NCI-H2196 treated with DMSO at 0.1 percent for 48 hours (cell line): ENCODE data around the gene WNT9A.
A peak's percentile ranks its signal among the peaks of the same experiment; 100 is the strongest.

Experiments used
- DNase-seq: peaks from one replicate; lab custom pipeline; 2025; ENCODE audit not compliant: unreplicated experiment; lab: John Stamatoyannopoulos, UW

The WNT9A gene

DNA sequence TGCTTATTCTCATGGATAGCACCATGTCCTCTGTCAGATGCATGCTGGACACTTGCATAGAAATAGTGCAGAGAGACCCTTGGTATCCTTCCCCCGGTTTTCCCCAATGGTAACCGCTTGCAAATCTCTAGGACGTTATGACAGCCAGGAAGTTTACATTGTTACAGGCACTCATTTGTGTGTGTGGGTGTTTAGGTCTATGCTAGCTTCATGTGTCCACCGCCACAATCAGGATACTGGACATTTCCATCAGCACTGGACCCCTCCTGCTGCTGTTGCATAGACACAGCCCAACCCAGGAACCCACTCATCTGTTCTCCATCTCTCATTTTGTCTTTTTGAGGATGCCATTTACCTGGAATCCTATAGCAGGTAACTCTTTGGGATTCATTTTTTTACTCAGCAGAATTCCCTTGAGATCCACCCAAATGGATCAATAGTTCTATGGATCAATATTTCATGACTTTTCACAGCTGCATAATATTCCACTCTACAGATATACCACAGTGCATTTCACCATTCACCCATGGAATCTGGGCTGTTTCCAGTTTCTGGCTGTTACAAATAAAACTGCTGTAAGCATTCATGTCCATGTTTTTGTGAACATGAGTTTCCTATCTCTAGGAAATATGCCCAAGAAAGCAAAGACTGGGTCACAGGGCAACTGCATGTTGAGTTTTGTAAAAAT, 6.6 kb upstream of the WNT9A start:
- no peak for DNase-seq

DNA sequence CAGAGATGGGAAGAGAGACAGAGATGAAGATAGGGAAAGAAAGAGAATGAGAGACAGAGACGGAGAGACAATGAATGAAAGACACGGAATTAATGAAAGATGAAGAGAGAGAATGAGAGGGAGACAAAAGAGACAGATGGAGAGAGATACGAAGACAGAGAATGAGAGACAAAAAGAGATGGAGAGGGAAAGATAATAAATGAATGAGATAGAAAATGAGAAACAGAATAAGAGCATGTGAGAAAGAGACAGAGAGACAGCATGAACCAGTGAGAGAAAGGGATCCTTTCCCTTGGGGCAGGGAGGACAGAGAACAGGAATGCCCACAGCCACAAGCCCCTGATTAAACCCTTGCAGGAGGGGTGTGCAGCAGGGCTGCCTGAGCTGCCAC, 5.3 kb upstream of the WNT9A start:
- no peak for DNase-seq

DNA sequence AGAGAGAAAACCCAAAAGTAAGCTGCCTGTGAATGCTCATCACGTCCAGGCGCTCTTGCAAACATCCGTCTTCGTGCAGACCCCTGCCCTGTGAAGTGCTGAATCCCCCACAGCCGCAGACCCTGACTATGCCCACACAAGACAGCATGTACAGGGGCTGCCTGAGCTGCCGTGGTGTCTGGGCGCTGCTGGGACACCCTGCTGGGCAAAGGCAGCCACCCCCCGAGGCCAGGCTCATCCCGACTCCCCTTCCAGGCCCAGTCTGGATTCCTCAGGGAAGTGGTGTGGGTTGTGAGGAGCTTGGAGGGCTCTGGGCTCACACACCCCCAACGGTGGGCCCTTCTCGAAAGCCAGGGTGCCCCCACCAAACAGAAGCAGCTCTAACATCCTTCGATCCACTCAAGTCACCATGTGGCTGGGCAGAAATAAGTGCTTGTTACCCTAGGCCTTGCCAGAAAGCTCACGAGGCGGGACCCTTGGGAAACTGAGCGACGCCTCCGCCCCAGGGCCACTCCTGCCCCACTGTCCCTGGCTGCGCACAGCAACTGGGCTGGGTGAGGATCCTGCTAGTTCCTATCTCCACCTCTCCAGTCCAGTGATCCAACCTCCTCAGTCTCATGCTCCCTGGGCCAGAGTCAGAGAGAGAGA, 4.8 kb upstream of the WNT9A start:
- DNase-seq: no peak

DNA sequence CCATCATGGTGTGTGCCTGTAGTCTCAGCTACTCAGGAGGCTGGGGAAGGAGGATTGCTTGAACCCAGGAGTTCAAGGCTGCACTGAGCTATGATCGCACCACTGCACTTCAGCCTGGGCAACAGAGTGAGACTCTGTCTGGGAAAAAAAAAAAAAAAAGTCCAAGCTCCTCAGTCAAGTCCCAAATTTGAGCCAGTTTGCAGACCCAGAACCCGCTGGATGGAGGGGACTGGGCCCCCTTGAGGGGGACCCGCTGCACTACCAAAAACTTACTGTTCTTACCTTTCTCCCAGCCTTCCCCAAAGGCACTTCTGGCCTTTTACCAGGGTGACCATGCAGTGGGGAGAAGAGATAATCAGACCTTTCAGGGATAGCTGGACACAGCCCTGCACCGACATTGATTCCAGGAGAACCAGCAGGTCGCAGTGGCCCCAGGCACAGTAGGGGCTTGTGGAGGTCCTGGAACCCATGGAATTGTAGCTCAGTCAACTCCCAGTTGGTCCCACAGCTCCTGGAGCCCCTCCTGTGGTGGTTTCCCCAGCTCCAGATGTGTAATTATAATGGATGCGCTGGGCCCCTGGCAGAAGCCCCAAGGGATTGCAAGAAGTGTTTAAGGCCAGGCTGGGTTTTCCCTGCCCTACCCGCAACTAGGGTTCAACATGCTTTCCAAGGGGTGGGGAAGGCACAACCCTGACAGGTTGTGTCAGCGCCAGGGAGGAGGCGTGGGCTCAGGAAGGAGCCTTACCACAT, 4.1 kb upstream of the WNT9A start:
- no peak for DNase-seq

DNA sequence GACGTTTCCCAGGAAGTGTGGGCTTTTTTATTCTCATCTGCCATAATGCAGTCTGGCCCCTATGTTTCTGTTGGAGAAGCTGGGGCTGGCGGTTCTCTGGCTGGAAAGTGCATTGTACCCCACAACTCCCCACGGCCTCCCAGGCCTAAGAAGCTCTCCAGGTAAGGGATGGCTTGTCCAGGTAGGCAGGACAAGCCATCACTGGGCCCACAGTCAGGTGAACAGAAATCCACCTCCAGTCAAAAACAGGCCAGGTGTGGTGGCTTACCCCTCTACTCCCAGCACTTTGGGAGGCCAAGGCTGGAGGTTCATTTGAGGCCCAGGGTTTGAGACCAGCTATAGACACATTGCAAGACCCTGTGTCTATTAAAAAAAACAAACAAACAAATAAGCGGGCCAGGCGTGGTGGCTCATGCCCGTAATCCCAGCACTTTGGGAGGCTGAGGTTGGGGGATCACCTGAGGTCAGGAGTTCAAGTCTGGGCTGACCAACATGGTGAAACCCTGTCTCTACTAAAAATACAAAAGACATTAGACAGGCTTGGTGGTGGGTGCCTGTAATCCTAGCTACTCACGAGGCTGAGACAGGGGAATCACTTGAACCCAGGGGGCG, 3.1 kb upstream of the WNT9A start:
- DNase-seq: no peak

DNA sequence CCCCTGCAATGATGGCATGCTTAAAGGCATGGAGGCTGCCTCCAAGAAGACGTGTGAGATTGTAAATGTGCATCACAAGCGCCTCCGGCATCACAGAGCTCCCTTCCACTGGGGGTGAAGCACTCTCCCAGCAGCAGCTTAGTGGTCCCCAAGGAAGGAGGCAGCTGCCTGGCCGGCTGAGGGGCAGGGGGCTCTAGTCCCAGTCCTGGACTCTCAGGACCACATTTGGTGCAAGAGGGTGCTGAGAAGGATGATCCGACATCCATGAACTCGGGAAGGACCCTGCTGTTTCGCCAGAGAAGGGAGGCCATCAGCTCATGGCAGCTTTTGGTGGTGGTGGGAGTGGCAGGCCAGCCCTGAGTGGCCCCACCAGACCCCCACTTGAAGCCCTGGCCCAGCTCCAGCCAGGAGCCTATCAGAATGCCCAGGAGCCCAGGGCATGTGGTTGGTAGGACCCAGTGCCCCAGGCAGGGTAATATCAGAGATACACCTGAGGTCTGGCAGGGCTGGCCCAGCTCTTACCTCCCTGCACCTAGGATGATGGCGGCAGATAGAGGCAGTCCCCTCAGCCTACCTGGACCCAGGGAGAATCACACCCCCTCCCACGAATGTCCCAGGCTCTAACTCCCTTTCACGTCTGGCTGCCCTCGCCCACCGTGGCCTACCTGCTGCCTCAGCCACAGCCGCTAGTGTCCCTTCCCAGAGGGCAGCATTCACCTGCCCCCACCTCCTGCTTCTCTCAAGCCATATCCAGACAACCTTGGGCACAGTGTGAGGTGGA, 2.4 kb upstream of the WNT9A start:
- no peak for DNase-seq

DNA sequence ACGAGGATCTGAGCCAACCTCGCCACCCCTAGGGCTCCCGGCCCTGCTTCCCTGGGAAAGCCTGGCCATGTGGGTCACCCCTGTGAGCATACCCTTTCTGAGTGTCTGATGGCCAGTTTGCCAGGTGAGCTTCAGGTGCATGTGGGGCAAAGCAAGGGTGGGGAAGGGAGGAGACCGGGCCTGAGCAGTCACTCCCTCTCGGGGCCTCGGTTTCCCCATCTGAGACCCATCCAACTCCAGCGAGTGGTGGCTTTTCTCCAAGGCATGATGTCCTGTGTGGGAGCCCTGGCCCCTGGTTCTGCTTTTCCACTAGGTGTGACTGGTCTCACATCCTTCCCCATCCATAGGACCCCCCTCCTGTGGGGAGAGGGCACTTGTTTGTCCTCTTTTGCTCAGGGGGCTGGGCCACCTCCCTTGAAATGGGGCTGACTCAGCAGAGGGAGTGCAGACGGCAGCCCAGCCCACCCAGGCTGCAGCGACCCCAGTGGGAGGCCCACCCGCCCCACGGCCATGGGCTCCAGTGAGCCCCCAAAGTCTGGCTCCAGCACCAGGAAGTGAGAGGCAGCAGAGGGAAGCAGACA, 1.7 kb upstream of the WNT9A start:
- DNase-seq: no peak

DNA sequence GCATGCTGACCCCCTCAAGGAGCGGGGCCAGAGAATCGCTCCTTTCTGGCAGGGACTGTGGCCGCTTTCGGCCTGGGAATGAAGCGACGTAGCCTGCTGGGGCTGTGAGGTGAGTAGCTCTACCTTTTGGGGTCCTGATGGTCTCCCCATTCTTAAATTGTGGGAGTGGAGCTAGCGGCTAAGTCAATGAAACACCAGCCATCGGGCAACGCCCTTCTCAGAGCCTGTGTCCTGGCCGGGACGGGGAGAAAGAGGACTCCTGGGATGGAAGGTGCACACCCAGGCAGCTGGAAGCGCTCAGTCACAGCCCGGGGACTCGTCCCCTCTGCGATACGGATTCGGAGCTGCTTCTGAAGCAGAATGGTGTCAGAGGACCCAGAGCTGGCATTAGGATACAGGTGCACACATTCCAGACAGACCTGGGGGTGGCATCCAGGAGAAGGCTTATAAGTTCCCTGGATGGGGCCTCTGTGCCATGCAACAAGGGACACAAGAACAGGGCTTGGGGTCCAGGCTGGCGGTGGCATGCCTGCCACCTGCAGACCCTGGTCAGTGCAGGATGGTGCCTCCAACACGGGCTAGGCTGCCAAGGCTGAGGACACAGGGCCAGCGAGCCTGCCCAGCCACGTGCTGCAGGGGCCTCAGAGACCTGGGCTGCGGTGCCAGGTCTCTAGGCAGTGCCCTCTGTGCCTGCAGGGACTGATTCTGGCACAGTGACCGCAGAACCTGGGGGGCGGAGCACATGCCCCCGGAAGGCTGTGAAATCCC, 945 bp upstream of the WNT9A start:
- DNase-seq: no peak

DNA sequence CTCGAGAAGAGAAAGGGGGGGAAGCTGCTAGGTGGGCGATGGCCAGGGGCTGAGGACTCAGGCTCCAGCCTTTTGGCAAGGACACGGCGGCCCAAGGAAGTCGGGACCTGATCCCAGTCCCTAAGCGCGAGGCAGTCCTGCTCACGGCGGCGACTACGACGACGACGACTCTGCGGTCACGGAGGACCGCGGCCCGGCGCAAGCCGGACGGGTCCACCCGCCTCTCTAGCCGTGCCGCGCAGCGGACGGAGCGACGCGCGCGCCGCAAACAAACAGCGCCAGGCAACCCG, 401 bp downstream of the WNT9A start:
- no peak for DNase-seq

DNA sequence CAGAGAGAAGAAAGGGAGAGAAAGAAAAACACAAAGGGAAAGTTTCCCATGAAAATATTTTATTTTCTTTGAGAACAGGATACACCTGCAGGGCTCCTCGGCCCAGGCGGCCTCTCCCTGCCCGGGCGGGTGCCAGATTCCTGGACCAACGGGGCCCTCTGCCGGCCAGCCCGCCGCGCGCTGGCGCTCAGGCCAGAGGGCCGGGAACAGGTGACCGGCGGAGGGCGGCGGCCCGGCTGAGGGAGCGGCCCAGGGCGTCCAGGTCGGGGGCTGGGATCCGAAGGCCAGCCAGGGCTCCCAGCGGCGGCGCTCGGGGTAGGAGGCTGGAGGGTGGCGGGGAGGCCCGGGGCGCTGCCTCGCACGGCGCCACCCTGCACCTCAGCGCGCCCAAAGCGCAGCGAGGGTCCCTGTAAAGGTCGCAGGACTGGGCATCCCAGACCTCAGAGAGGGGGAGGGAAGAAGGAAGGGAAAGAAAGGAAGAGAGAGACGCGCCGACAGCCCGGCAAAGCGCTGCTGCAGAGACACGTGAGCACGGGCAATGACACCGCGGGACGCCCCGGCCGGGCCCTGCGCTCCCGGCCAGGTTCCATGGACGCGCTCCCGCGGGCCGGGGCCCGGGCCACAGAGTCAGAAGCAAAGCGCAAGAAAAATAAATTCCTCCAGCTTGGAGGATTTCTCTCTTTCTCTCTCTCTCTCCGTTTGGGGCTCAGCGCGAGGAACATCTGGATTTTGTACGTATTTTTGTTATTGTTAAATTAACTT, 927 bp downstream of the WNT9A start:
- peak; percentile 74 for DNase-seq

DNA sequence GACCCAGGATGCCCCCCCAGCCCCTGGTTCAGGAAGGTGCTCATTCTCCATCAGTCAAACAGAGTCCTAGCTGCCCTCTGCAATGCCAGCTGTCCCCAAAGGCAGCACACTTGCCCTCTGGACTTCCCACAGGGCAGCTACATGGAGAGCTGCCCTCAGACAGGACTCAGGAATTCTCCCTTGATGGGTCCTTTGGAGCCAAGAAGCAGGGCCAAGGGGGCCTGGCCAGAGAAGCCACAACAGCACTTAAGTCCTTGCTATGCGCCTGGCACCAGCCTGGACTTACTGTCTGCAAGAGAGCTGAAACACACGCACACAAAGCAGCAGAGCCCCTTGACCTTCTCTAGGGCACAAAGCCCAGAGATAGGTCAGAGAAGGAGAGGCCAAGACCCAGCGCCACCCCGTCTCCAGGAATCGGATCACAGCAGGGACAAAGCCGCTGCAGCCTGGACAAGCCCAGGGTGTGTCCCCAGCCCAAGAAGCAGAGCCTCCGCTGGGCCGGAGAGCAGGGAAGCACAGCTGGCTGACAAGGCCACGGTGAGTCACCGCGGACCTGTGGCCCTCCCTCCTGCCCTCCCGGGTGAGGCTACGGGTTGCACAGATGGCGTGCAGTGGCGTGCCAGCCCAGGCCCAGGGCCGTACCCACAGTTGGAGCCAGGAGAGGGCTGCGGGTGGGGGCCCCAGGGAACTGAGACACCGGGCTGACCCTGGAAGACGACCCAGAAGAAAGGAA, 1.7 kb downstream of the WNT9A start:
- peak; percentile 76 for DNase-seq

DNA sequence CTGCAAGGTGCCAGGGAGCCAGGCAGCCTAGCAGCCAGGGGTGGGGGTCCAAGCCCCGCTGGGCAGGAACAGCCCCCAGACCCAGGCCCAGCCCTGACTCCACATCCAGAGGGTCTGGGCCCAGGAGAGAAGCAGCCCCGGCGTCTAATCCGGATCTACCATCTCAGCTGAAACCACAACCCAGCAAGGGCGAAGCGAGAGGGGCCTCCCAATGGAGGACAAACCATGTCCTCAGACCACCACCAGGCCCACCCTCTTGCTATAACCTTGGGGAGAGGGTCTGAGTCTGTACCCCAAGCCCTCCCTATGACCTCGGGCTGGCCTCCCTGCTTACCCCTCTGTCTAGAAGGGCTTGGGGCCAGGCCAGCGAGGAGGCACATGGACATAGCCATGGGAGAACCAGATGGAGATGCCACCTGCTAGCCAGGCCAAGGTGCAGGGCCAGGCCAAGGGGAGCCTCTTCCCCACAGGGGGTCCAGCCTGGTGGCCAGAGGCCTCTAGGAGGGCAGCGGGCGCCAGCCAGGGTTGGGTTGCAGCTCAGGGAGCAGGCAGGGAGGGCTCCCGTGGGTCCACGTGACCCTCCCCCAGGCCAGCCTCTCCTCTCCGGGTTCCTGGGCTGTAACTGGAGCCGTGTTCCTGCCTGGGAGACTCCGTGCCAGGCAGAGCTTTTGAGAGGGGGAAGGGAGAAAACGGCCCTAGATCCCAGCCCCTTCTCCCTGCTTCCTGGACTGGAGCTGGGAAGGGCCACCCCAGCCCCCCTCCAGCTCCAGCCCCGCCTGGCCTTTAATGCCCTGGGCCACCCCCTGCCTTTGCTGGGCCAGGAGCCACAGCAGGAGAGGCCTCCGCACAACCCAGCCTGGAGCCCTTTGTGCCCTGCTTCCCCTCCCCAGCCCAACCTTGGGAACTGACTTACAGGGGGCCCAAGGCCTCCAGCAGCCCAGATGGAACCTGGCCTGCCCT, 2.5 kb downstream of the WNT9A start:
- peak; percentile 83 for DNase-seq

DNA sequence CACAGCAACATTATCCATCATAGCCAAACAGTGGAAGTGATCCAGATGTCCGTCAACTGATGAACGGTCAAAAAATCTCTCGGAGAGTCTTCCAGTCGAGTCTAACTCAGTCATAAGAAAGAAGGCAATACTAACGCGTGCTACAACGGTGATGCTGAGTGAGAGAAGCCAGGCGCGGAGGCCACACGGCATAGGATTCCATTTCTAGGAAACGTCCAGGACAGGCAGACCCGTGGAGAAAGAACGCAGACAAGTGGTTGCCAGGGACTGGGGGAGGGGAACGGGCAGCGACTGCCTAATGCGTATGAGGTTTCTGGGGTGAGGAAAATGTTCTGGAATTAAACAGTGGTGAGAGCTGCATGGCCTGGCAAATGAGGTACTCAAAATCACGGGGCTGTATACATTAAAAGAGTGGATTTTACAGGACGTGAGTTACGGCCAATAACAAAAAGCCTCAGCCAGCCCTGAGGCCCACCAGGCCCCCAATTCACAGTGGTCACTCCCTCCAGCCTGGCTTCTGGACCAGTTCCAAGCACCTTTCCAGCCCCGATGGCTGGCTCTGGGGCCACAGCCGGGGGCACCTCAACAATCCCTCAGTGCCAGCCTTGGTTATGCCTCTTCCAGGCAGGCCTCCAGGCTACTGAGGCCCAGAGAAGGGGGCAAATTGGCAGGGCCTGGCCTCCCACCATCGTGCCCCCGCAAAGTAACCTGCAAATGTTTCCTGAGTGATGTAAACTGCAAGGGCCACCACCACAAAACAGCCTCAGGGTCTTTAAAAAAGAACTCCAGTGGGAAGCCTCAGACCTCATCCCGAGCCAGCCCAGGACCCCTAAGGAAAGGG, 3.4 kb downstream of the WNT9A start:
- no peak for DNase-seq

DNA sequence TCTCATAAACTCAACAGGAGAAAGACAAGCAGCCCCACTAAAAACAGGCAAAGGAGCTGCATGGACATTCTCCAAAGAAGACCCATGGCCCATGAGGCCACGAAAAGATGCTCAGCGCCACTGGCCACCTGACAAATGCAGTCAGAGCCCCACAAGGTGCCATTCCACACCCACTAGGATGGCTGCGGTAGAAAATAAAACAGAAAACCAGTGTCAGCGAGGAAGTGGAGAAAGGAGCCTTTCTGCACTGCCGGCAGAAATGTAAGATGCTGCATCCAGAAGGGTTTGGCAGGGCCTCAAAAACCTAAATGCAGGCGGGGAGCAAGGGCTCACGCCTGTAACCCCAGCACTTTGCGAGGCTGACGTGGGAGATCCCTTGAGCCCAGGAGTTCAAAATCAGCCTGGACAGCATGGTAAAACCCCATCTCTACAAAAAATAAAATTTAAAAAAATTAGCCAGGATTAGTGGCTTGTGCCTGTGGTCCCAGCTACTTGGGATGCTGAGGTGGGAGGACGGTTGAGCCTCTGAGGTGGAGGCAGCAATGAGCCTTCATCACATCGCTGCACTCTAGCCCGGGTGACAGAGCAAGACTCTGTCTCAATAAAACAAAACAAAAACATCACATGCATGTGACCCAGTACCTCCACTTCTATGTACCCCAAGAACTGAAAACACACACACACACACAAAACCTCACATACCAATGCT, 4.2 kb downstream of the WNT9A start:
- DNase-seq: no peak

DNA sequence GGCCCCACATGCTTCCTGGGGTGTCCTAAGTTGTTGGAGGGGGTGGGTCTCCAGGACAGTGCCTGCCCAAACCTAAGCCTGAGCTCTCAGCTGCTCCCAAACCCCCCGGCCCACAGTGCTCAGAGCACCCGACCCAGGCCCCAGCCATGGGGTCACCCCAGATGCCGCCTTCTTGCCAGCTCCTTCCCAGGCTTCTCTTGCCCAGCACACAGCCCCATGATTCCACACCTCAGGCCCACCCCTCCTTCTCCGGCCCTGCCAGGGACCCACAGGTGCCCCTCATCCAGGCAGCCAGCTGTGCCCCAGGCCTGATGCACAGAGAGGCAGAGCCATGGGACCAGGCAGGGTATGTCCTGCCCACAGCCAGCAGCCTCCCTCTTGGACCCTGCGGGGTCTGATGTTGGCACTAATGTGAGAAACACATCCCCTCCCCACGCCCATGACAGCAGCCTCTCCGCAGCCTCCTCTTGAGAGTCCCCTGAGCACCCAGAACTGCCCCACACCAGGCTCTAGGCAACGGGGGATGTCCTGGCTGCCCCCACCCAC, 4.9 kb downstream of the WNT9A start:
- DNase-seq: no peak
